Transverse colon (tissue), 4 donors: Measurements from ENCODE around the gene PRR5.

Source experiments
- POLR2A ChIP-seq: fragments of 450-650 bp; IDR thresholded peaks from one replicate; pipeline ENCODE4 v1.6.1; 2016; ENCODE audit warnings: antibody characterized with exemption, mild to moderate bottlenecking, moderate library complexity
- POLR2AphosphoS5 ChIP-seq, 3 donors: sonication (generic); formaldehyde crosslinking; IDR thresholded peaks; one replicate each; pipeline ENCODE4 v1.6.1; 2016; ENCODE audit warnings: antibody characterized with exemption in 3 of 3
- TF ChIP-seq, protein P1 (sequence below), 5 experiments: fragments of 200-600 bp in 3 of 5; fragments of 450-650 bp in 2 of 5; sonication (generic) in 3 of 5; IDR thresholded peaks; 1 replicate in 2 of 5; 2 replicates in 3 of 5; pipeline ENCODE4 v1.5.1; 2016 to 2017; ENCODE audit warnings: antibody characterized with exemption in 5 of 5, inconsistent platforms in 3 of 5, mild to moderate bottlenecking in 2 of 5, moderate library complexity in 1 of 5

DNA sequence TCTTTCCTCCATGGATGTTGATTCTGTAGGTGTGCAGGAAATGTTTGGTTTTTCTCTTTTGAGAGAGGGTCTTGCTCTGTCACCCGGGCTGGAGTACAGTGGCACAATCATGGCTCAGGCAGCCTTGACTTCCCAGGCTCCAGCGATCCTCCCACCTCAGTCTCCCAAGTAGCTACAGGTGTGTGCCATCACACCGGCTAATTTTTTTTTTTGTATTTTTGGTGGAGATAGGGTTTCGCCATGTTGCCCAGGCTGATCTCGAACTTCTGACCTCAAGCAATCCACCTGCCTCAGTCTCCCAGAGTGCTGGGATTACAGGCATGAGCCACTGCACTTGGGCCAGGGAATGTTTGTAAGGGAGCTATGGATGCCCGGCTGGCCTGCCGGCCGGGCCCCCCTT, 4.5 kb downstream of the PRR5 start:
- TF ChIP-seq POLR2A (no peak), POLR2AphosphoS5 (IDR thresholded peaks at IDR 0.05) (no peak)
- TF ChIP-seq, protein P1, sequence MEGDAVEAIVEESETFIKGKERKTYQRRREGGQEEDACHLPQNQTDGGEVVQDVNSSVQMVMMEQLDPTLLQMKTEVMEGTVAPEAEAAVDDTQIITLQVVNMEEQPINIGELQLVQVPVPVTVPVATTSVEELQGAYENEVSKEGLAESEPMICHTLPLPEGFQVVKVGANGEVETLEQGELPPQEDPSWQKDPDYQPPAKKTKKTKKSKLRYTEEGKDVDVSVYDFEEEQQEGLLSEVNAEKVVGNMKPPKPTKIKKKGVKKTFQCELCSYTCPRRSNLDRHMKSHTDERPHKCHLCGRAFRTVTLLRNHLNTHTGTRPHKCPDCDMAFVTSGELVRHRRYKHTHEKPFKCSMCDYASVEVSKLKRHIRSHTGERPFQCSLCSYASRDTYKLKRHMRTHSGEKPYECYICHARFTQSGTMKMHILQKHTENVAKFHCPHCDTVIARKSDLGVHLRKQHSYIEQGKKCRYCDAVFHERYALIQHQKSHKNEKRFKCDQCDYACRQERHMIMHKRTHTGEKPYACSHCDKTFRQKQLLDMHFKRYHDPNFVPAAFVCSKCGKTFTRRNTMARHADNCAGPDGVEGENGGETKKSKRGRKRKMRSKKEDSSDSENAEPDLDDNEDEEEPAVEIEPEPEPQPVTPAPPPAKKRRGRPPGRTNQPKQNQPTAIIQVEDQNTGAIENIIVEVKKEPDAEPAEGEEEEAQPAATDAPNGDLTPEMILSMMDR (IDR thresholded peaks at IDR 0.05): no peak
